H1 (cell line): ENCODE data around the gene OPCML. TPM values are rescaled to one million over a fixed set of nuclear protein-coding genes. Genes with fewer than 3 reads are reported as not detected.

Source experiments
- GABPA ChIP-seq: IDR thresholded peaks from 2 replicates; pipeline ENCODE4 v1.6.1; 2011; ENCODE audit warnings: mild to moderate bottlenecking, low read length, moderate library complexity, borderline replicate concordance; ENCODE audit not compliant: insufficient read depth
- HDAC6 ChIP-seq: IDR thresholded peaks from one replicate; pipeline ENCODE4 v1.7.1; 2012; ENCODE audit warnings: low read depth, mild to moderate bottlenecking, inconsistent platforms, low read length, moderate library complexity
- polyA plus RNA-seq, 7 experiments: library from polyadenylated mRNA; depleted of rRNA in 3 of 7; stranded (reverse) in 5 of 7; unstranded in 2 of 7; fragments of >200 nt in 5 of 7; fragments of 200-250 nt in 2 of 7; gene quantifications; 1 replicate in 5 of 7; 2 replicates in 1 of 7; 4 replicates in 1 of 7; pipeline versions ENCODE4 v1.2.1 to v1.2.3, GENCODE V29; 2011 to 2013; ENCODE audit warnings: missing spikeins in 2 of 7, mixed read lengths in 2 of 7
- total RNA-seq: library from RNA; stranded (reverse); fragmentation: NEBNext Ultra II Directional; extraction: Animal tissue kit (Norgen Biotek cat#: 25700); gene quantifications from 2 replicates; pipeline ENCODE4 v1.2.1, GENCODE V29; 2021

The OPCML gene
- total and polyA plus RNA-seq, 2 of the 8 experiments (the other 6 are each of a cell fraction or from before 2014, with no cell fraction given): 2.3 to 3.1 TPM

- TF ChIP-seq GABPA: no peak
- TF ChIP-seq HDAC6: no peak
- TF ChIP-seq, all 59 proteins: peak for 0
Observed at GRCh38 chr11:132396318-132396717, 1136.0 kb downstream of the OPCML start (continued).
